Urothelium cell line (cell line): ENCODE measurements around the gene CNGB1.
A peak's percentile ranks its signal among the peaks of the same experiment; 100 is the strongest.
"Not testable (repeated sequence)": the region's sequence is repeated elsewhere in the genome, so short reads cannot be mapped to it uniquely, and the experiment has no call there.

ENCODE experiments used
- DNase-seq: peaks from one replicate; pipeline ENCODE4 v3.0.0; 2011; ENCODE audit warnings: low spot score, mixed read lengths
- FAIRE-seq: peaks from 2 replicates; lab custom pipeline; 2011; peaks lifted over from hg19 to GRCh38; lab: Jason Lieb, UNC

The CNGB1 gene

DNA sequence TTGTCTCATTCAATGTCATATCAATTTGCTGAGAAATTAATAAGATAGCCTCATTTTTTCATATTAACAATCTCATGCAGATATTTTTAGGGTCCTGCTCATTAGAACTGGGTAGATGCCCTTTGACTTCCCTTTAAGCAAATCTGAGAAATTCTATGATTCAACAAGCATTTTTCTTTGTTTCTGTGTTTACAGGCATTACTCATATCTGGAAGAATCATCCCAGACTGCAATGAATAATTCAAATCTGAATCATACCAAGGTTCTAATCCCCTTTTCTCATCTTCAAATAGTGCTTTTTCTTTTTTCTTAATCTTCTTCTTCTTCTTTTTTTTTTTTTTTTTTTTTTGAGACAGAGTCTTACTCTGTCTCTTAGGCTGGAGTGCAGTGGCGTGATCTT lies 99.5 kb downstream of the CNGB1 start:
- DNase-seq (peak; percentile 43), FAIRE-seq (no peak)

DNA sequence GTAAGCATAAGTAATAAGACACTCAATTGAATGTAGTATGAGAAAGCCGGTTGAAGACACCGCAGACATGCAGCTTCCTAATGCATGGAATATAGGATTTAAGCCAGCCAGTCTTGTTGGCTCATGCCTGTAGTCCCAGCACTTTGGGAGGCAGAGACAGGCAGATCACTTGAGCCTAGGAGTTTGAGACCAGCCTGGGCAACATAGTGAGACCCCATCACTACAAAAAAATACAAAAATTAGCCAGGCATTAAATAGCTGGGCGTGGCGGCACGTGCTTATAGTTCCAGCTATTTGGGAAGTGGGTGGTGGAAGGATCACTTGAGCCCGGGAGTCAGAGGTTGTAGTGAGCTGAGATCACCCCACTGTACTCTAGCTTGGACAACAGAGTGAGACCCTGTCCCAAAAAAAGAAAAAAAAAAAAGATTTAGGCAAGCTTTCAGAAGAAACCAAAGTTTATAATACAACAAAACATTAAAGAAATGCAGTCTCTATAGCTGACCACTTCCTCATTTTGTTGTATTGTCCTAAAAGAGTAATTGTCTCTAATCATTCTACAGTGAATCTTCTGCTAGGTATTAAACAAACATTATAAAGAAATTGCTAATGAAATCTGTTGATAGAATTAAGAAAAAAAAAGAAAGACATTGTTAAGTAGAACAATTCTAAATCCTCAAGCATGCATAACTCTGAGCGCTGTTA lies 100.0 kb downstream of the CNGB1 start:
- no peak for FAIRE-seq
- no peak for DNase-seq

DNA sequence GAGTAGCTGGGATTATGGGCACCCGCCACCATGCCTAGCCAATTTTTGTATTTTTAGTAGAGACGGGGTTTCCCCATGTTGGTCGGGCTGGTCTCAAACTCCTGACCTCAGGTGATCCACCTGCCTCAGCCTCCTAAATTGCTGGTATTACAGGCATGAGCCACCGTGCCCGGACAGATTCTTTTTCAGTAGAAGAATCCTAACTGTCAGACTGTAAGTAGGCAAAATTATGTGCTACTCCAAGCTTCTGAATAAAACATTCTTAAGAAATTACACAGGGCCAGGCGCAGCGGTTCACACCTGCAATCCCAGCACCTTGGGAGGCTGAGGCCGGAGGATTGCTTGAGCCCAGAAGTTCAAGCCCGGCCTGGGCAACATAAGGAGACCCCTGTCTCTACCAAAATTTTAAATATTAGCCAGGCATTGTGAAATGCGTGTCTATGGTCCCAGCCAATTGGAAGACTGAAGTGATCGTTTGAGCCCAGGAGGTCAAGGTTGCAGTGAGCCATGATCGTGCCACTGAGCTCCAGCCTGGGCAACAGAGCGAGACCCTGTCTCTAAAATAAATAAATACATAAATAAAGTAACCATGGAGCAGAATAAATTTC lies 101.9 kb downstream of the CNGB1 start:
- no peak for FAIRE-seq
- no peak for DNase-seq

DNA sequence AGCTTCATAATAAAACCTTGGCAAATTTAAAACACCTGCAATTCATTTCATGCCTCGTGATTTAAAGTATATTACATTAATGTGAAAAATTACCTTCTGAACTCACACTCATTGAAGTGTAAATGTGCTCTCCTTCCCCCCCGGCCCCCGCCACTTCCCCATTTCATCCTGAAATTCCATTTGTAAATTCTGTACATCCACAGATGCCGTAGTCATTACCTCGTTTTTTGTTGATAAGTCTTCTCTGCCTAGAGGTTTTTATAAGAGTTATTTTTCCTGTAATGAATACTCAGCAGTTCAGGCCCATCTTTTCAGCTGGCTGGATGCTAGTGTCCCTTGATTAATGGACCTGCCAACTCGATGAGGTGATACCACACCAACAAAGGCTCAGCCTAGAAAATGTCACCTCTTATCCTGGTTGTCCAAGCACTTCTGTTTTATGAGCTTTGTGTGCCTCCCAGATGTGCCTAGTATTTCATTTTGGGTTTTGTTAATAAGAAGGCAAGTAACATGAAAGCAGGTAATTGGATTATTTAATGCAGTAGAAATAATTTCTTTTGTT lies 103.8 kb downstream of the CNGB1 start:
- FAIRE-seq (no peak), DNase-seq (no peak)

DNA sequence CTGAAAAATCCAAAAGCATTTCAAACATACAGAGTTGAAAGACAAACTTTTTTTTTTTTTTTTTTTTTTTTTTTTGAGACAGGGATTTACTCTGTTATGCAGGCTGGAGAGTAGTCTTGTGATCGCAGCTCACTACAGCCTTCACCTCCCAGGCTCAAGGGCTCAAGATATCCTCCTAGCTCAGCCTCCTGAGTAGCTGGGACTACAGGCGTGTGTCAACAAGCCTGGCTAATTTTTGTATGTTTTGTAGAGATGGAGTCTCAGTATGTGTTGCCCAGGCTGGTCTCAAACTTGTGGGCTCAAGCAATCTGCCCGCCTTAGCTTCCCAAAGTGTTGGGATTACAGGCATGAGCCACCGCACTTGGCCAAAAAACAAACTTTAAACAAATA lies 104.4 kb downstream of the CNGB1 start:
- DNase-seq (no peak), FAIRE-seq (no peak)

DNA sequence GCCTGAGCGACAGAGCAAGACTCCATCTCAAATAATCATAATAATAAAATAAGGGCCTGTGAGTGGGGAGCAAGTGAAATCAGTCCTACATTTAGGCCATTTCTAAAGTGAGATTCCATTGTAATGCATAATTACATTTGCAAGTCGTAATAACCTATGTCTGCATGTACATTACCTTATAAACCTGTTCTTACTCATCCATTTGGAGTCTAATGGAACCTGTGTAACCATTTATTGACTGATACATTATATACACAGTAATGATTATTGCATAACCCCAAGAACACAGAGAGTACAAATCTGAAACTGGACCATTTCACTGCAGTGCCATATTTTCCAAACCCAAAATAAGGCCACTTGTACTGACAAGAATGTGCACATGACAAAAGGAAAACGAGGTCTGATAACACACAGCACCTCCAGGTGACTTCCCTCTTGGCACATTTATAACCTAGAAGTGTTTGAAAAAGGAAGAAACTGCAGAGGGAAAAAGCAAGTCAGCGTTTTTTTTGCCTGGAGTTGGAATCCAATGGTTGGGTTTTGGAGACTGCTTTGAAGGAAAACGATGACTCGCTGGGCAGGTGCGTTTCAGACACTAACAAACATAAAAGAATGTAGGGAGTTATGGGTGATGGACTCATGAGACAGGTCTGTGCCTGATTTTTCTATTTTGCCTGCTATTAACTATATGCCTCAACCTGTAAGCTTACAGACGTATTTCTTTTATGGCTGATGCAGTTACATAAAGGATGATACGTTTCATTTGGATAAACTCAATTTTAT lies 105.0 kb downstream of the CNGB1 start:
- DNase-seq (no peak), FAIRE-seq (no peak)

DNA sequence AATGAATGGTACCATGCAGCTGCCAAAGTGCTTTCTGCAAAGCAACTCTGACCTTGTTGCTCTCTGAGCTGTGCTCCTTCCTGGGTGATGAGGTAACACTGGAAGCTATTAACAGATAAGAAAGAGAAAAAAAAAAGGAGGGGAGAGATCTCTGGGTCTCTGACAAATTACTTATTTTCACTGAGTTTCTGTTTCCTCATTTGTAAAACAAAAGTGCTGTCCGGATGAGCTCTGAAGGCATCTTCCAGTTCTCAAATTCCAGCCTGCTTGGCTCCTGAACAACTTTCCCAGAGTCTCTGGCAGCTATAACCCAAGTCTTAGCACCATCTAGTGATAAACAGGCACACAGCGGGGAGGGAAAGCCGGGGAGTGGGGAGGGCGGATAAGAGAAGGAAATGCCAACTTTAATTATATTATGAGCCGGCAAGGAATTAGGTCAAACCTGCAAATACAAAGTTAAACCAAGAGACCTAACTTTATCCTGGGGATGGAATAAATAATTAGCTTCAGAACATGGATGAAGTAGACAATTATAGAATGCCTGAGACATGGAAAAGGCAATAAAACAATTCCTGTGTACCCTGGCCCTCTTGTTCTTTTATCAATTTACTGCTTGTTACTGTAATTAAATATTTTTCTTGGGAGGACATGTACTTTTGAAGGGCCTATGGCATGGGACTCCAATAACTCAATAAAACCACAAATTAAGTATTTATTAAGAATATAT lies 107.3 kb downstream of the CNGB1 start:
- peak; percentile 70 for DNase-seq
- no peak for FAIRE-seq

DNA sequence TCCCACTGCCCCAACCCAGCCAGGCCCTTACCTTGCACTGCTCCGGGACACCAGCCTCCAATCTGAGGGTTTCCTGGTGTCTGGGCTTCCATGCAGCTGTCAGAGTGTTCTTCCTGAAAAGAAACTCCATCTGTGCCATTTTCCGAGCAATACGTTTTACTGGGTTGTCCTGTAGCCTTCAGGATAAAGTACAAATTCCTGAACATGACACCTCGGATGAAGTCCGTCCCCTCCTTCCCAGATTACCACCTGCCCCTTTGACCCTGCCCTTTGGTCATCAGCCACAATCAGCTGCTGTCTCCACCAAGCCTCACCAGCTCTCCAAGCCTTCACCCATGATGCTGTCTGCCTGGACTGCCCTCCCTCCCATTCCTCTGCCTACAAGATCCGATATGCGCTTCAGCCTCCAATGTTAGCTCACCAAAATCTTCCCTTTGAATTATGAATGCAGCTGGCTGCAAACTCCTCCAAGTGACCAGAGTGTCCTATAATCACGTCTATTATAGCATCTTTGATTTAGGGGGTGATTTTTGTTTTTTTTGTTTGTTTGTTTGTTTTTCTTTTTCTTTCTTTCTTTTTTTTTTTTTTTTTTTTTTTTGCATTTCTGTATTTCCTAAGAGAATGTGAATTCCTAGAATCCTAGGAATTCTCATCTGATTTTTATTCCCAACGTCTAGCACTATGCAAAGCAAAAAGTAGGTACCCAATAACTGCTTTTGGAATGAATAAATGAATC lies 108.1 kb downstream of the CNGB1 start:
- FAIRE-seq (no peak), DNase-seq (no peak)

DNA sequence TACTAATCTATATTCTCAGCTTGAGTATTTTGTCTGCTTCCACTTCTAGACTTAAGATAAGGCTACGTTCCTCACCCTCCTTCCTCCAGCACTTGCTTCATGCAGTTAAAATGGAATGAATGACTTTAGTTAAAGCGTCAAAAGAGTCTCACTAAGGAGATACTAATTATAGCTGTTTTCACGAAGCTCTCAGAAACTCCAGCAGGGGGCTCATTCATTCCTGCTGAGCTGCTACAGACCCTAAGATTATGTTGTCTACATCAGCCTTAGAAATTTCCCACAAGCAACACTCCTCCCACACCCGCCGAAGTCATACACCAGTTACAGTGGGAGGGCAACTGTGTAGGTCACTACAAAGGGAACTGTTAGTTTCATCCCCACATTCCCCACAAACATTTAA lies 111.6 kb downstream of the CNGB1 start:
- DNase-seq, result peak; percentile 56
- no peak for FAIRE-seq

DNA sequence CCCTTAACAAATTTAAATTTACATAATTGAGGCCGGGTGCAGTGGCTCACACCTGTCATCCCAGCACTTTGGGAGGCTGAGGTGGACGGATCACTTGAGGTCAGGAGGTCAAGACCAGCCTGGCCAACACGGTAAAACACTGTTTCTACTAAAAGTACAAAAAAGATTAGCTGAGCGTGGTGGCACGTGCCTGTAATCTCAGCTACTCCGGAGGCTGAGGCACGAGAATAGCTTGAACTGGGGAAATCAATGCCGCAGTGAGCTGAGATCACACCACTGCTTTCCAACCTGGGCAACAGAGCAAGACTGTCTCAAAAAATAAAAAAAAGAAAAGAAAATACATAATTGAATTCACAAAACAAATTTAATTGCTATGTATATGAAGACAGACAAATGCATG lies 112.3 kb downstream of the CNGB1 start:
- DNase-seq (no peak), FAIRE-seq (no peak)

DNA sequence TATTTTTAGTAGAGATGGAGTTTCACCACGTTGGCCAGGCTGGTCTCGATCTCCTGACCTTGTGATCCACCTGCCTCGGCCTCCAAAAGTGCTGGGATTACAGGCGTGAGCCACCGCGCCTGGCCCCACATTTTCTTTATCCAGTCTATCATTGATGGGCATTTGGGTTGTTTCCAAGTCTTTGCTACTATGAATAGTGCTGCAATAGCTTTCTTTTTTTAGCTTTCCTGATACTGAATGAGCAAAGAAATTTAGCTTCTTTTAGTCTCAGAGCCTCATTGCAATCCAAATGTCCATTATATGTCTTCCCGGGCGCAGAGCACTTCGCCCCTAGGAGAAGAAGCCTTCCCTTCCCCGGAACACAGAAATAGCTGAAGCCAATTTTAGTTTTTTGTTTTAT lies 112.9 kb downstream of the CNGB1 start:
- FAIRE-seq, result not testable (repeated sequence)

DNA sequence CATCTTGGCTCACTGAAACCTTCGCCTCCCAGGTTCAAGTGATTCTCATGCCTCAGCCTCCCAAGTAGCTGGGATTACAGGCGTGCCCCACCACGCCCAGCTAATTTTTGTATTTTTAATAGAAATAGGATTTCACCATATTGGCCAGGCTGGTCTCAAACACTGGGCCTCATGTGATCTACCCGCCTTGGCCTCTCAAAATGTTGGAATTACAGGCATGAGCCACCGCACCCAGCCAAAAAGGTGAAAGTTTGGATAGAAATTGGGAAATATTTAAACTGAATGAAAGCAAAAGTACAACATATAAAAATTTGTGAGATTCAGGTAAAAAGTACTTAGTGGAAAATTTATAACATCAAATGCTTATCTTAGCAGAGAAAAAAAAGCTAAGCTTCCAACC lies 115.7 kb downstream of the CNGB1 start:
- FAIRE-seq (no peak), DNase-seq (no peak)

More for the DNA sequence above, 112.9 kb downstream of the CNGB1 start:
- DNase-seq, result not testable (repeated sequence)

DNA sequence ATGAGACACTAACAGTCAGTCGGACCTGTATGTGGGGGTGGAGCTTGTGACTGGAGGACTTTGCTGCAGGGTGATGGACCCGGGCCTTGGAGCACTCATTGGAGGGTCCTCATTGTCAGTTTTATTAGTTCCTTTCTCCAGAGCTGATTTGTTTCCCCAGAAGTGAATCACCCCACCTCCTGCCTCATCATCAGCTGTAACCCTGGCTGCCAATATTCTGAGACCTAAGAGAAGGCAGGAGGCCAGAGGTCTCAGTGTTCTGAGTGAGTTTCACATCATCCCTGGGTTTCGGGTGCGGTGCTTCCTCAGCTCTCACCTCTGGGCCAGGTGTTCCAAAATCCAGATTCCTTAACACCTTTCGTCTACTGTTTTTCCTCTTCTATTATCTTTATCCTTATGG lies 118.7 kb downstream of the CNGB1 start:
- FAIRE-seq, result no peak

DNA sequence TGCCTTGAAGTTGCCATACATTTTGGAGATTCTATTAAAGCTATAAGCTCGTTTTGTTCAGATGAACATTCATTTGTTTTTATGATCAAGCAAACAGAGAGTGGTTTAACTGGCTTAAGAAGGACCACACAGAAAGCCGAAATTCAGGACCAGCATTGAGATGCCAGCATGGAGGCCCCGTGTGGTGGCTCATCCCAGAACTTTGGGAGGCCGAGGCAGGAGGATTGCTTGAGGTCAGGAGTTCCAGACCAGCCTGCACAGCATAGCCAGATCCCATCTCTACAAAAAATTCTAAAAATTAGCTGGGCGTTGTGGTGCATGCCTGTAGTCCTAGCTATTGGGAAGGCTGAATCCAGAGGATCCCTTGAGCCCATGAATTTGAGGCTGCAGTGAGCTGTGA lies 122.7 kb downstream of the CNGB1 start:
- DNase-seq (no peak), FAIRE-seq (no peak)

More for the DNA sequence above, 118.7 kb downstream of the CNGB1 start:
- DNase-seq, result no peak

DNA sequence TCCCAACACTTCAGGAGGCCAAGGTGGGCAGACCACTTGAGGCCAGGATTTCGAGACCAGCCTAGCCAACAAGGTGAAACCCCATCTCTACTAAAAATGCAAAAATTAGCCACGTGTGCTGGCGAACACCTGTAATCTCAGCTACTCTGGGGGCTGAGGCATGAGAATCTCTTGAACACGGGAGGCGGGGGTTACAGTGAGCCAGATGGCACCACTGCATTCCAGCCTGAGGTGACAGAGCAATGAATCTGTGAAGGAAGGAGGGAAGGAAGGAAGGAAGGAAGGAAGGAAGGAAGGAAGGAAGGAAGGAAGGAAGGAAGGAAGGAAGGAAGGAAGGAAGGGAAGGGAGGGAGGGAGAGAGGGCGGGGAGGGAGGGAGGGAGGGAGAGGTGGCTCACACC lies 124.0 kb downstream of the CNGB1 start:
- not testable (repeated sequence) for FAIRE-seq, DNase-seq

DNA sequence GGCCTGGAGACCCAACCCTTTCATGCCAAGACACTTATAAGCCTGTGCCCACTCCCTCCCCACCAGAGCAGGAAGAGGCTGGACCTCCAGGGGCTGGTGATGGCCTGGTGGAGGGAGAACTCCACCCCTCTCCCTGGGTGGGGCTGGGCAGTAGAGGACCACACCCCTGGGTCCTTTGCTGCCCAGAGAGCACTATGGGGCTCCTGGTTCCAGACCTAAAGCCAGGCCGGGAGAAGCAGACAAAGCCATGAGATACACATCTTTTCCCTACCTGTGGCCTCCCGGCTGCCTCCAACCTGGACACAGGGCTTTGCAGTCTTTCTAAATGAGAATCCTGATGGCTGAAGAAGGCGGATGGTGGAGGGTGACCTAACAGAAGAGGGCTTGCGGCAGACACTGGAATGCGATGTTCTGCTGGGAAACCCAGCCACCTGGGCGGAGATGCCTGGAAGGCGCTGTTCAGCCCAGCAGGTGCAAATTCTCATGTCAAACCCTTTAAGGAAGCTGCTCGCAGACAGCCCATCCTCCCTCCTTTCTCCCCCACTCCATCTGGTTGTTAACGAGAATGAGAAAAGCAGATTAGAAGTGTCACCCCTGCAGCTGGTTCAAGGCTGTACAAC lies 124.7 kb downstream of the CNGB1 start:
- DNase-seq, result no peak
- FAIRE-seq, result no peak

DNA sequence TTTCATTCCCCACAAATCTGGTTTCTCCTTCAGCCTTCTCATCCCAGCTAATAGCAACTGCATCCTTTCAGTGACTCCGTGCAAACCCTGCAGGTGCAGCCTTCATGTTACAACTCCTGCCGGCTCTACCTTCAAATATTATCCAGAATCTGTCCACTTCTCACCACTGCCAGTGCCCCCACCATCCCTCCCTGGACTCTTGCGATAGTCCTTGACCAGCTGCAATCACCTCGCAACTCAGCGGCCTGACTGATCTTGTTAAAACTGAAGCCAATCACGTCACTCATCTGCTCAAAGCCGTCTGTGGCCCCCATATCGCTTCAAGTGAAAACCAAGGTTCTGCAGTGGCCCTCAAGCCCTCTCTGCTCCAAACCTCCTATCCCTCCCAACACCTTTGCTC lies 125.8 kb downstream of the CNGB1 start:
- DNase-seq (no peak), FAIRE-seq (no peak)

DNA sequence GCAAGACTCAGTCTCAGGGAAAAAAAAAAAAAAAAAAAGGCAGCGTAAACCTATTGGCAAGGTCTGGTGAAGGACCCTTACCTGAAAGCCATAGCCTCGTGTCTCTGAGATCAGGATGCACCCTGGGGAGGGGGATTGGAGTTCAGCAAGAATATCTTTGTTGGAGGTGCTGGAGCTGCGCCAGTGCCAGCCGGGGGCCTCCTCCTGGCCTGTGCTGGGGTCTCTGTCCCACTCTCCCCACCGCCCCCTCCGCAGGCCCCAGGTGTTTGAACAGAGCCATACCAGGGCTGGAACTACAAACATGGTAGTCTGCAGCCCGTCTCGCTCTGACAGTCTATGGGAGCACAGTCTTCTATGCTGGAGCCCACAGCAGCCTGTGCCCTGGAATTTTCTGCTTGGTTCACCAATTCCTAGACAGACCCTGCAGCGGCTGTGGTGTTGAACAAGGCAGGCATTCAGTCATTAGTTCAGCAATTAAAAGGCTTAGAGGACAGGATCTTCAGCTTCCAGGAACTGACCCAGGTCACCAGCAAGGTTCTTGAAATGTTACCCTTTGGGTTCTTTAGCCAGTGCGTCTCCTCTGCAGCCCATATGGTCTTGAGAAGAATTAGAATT lies 126.4 kb downstream of the CNGB1 start:
- FAIRE-seq, result no peak
- DNase-seq, result no peak

DNA sequence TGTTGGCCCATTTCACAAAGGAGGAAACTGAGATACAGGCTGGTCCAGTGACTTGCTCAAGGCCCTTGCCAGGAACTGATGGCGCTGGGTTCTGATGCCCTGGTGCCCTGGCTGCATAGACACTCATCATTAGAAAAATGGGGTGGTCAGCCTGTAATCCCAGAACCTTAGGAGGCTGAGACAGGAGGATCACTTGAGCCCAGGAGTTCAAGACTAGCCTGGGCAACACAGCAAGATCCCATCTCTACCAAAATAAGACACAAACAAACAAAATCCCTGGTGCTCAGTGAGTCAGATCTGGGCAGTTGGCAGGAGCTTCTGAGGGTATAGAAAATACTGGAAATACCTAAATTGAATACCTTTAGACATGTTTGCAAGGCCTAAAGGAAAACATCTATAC lies 127.5 kb downstream of the CNGB1 start:
- no peak for DNase-seq
- no peak for FAIRE-seq
